H1 (cell line): Measurements from ENCODE around the gene UBTD1. TPM values are rescaled to one million over a fixed set of nuclear protein-coding genes. Genes with fewer than 3 reads are reported as not detected.
"Not testable (repeated sequence)": the region's sequence is repeated elsewhere in the genome, so short reads cannot be mapped to it uniquely, and the experiment has no call there.

Experiments
- CTCF ChIA-PET: fragments of 300-600 bp; sonication (Branson Sonifier 250); formaldehyde crosslinking; loops from one replicate; lab custom pipeline; 2021; ENCODE audit not compliant: partially characterized antibody; lab: Charles Lee
- POLR2A ChIA-PET: fragments of 300-600 bp; sonication (Branson Sonifier 250); formaldehyde crosslinking; loops from one replicate; lab custom pipeline; 2021; ENCODE audit warnings: inconsistent platforms; ENCODE audit not compliant: partially characterized antibody; lab: Charles Lee
- DNase-seq, 2 experiments: peaks; one replicate each; pipeline versions ENCODE4 v3.0.0 to v3.0.0-alpha.2; 2010 to 2022; ENCODE audit warnings: low spot score in 2 of 2, low read depth in 1 of 2, mixed read lengths in 1 of 2
- FAIRE-seq: peaks from 2 replicates; lab custom pipeline; 2011; peaks lifted over from hg19 to GRCh38; lab: Jason Lieb, UNC
- H2AFZ ChIP-seq: 2 replicates; pipeline ENCODE4 v1.8.1; 2012; ENCODE audit warnings: low read length, inconsistent platforms
- H2AK5ac ChIP-seq: 2 replicates; pipeline ENCODE4 v1.6.1; 2013; ENCODE audit warnings: low read depth, low read length
- H2BK120ac ChIP-seq: replicated peaks from 2 replicates; pipeline ENCODE3; 2013; ENCODE audit warnings: low read depth, low read length, inconsistent platforms
- H2BK12ac ChIP-seq: 2 replicates; pipeline ENCODE4 v1.6.1; 2013; ENCODE audit warnings: low read depth, low read length
- H2BK15ac ChIP-seq: 2 replicates; pipeline ENCODE4 v1.6.1; 2013; ENCODE audit warnings: low read length
- H2BK20ac ChIP-seq: 2 replicates; pipeline ENCODE4 v1.6.1; 2013; ENCODE audit warnings: low read length
- H2BK5ac ChIP-seq: 2 replicates; pipeline ENCODE4 v1.6.1; 2013; ENCODE audit warnings: low read depth, low read length
- H3K14ac ChIP-seq: 2 replicates; pipeline ENCODE4 v1.6.1; 2013; ENCODE audit warnings: inconsistent platforms; ENCODE audit not compliant: insufficient read length
- H3K18ac ChIP-seq: 2 replicates; pipeline ENCODE4 v1.6.1; 2013; ENCODE audit warnings: low read length; ENCODE audit errors: extremely low read depth
- H3K23ac ChIP-seq: 2 replicates; pipeline ENCODE4 v1.6.1; 2013; ENCODE audit warnings: inconsistent platforms; ENCODE audit not compliant: insufficient read length
- H3K23me2 ChIP-seq: 2 replicates; pipeline ENCODE4 v1.6.1; 2013; ENCODE audit warnings: low read depth, low read length
- H3K27ac ChIP-seq: 2 replicates; pipeline ENCODE4 v1.6.1; 2011; ENCODE audit warnings: low read depth, low read length, inconsistent platforms
- H3K27me3 ChIP-seq, 4 experiments: replicated peaks in 1 of 4; 1 replicate in 1 of 4; 2 replicates in 3 of 4; pipeline versions ENCODE4 v1.6.1 to v1.8.1; 2011 to 2013; ENCODE audit warnings: low read length in 3 of 4, mild to moderate bottlenecking in 3 of 4, inconsistent platforms in 2 of 4, mixed read lengths in 2 of 4, moderate library complexity in 1 of 4; ENCODE audit not compliant: control insufficient read depth in 3 of 4, insufficient read depth in 3 of 4; ENCODE audit errors: extremely low read depth in 1 of 4
- H3K36me3 ChIP-seq, 4 experiments: 2 replicates each; pipeline versions ENCODE4 v1.6.1 to v1.8.1; 2011 to 2013; ENCODE audit warnings: mild to moderate bottlenecking in 4 of 4, low read length in 3 of 4, moderate library complexity in 2 of 4, control low read depth in 1 of 4, inconsistent platforms in 1 of 4; ENCODE audit not compliant: insufficient read depth in 4 of 4, control insufficient read depth in 2 of 4
- H3K4ac ChIP-seq: replicated peaks from 2 replicates; pipeline ENCODE3; 2013; ENCODE audit warnings: low read length, low read depth, mixed read lengths, inconsistent platforms; ENCODE audit not compliant: insufficient read length
- H3K4me1 ChIP-seq, 4 experiments: replicated peaks in 1 of 4; 1 replicate in 1 of 4; 2 replicates in 3 of 4; pipeline versions ENCODE4 v1.6.1 to v1.8.1; 2011 to 2013; ENCODE audit warnings: low read length in 3 of 4, inconsistent platforms in 2 of 4, mixed read lengths in 1 of 4; ENCODE audit not compliant: insufficient read depth in 4 of 4, control insufficient read depth in 3 of 4
- H3K4me2 ChIP-seq, 2 experiments: 2 replicates each; pipeline versions ENCODE4 v1.6.1 to v1.8.1; 2011 to 2013; ENCODE audit warnings: low read depth in 2 of 2, low read length in 2 of 2, control low read depth in 1 of 2, inconsistent platforms in 1 of 2, mild to moderate bottlenecking in 1 of 2; ENCODE audit not compliant: insufficient read depth in 1 of 2
- H3K4me3 ChIP-seq, 4 experiments: fragments of 200-600, 300-600 bp in 1 of 4; sonication (generic), shearing (Covaris generic), sonication (Bioruptor Twin) in 1 of 4; 2 replicates each; pipeline versions ENCODE4 v1.5.1 to v1.8.1; 2011 to 2016; ENCODE audit warnings: low read length in 4 of 4, low read depth in 3 of 4, control low read depth in 2 of 4, inconsistent platforms in 2 of 4, mild to moderate bottlenecking in 2 of 4, mixed read lengths in 1 of 4, moderate library complexity in 1 of 4; ENCODE audit not compliant: insufficient read depth in 2 of 4; ENCODE audit errors: extremely low read depth in 1 of 4
- H3K56ac ChIP-seq: replicated peaks from 2 replicates; pipeline ENCODE3; 2013; ENCODE audit warnings: low read depth, mild to moderate bottlenecking, mixed read lengths, low read length, inconsistent platforms; ENCODE audit not compliant: insufficient read length
- H3K79me1 ChIP-seq: 2 replicates; pipeline ENCODE4 v1.6.1; 2013; ENCODE audit warnings: low read depth, low read length, control low read depth
- H3K79me2 ChIP-seq, 2 experiments: 2 replicates each; pipeline versions ENCODE4 v1.6.1 to v1.8.1; 2012 to 2013; ENCODE audit warnings: low read length in 2 of 2, mild to moderate bottlenecking in 2 of 2, inconsistent platforms in 1 of 2; ENCODE audit not compliant: insufficient read depth in 2 of 2, control insufficient read depth in 1 of 2
- H3K9ac ChIP-seq, 4 experiments: replicated peaks in 1 of 4; 1 replicate in 1 of 4; 2 replicates in 3 of 4; pipeline versions ENCODE4 v1.6.1 to v1.8.1; 2011 to 2013; ENCODE audit warnings: low read depth in 3 of 4, low read length in 3 of 4, control low read depth in 2 of 4, mild to moderate bottlenecking in 2 of 4, moderate library complexity in 2 of 4, inconsistent platforms in 1 of 4; ENCODE audit errors: extremely low read depth in 1 of 4
- H3K9me3 ChIP-seq, 2 experiments: 2 replicates each; pipeline versions ENCODE4 v1.6.1 to v1.8.1; 2012 to 2013; ENCODE audit warnings: mild to moderate bottlenecking in 2 of 2, moderate library complexity in 2 of 2, control low read depth in 1 of 2, inconsistent platforms in 1 of 2, low read depth in 1 of 2, low read length in 1 of 2, mixed read lengths in 1 of 2; ENCODE audit not compliant: insufficient read depth in 2 of 2
- H4K20me1 ChIP-seq, 2 experiments: replicated peaks in 1 of 2; 2 replicates each; pipeline versions ENCODE3 to v1.8.1; 2011 to 2013; ENCODE audit warnings: inconsistent platforms in 2 of 2, low read length in 2 of 2, mild to moderate bottlenecking in 1 of 2; ENCODE audit not compliant: insufficient read depth in 2 of 2, control insufficient read depth in 1 of 2
- H4K5ac ChIP-seq: 2 replicates; pipeline ENCODE4 v1.6.1; 2013; ENCODE audit warnings: low read length, low read depth, mixed read lengths, inconsistent platforms; ENCODE audit not compliant: insufficient read length
- H4K8ac ChIP-seq: 2 replicates; pipeline ENCODE4 v1.8.0; 2013; ENCODE audit warnings: mild to moderate bottlenecking, moderate library complexity, low read length, inconsistent platforms; ENCODE audit not compliant: insufficient read depth; ENCODE audit errors: extremely low read depth
- H4K91ac ChIP-seq: replicated peaks from 2 replicates; pipeline ENCODE3; 2013; ENCODE audit warnings: low read length, mixed read lengths, inconsistent platforms; ENCODE audit not compliant: insufficient read length
- WGBS, 2 experiments: shearing (Covaris generic) in 1 of 2; methylation state at CpG; one replicate each; pipeline versions ENCODE4 v1.1.6 to v1.1.7; 2013 to 2015; ENCODE audit warnings: low lambda C conversion rate in 2 of 2, mixed read lengths in 2 of 2, inconsistent platforms in 1 of 2, low coverage in 1 of 2, missing lambda C conversion rate in 1 of 2; ENCODE audit not compliant: insufficient replicate concordance in 2 of 2, insufficient coverage in 1 of 2, insufficient read length in 1 of 2; ENCODE audit errors: extremely low coverage in 1 of 2, missing lambda C conversion rate in 1 of 2; 5-methylcytosine and 5-hydroxymethylcytosine counted together
- polyA plus RNA-seq, 7 experiments: library from polyadenylated mRNA; depleted of rRNA in 3 of 7; stranded (reverse) in 5 of 7; unstranded in 2 of 7; fragments of >200 nt in 5 of 7; fragments of 200-250 nt in 2 of 7; gene quantifications; 1 replicate in 5 of 7; 2 replicates in 1 of 7; 4 replicates in 1 of 7; pipeline versions ENCODE4 v1.2.1 to v1.2.3, GENCODE V29; 2011 to 2013; ENCODE audit warnings: missing spikeins in 2 of 7, mixed read lengths in 2 of 7
- total RNA-seq: library from RNA; stranded (reverse); fragmentation: NEBNext Ultra II Directional; extraction: Animal tissue kit (Norgen Biotek cat#: 25700); gene quantifications from 2 replicates; pipeline ENCODE4 v1.2.1, GENCODE V29; 2021

The UBTD1 gene
- total and polyA plus RNA-seq, 2 of the 8 experiments (the other 6 are each of a cell fraction or from before 2014, with no cell fraction given), result 22.3 to 36.2 TPM

GRCh38 chr10:97468781-97469180 lies 29.9 kb upstream of the UBTD1 start:
- not testable (repeated sequence) for H3K4me3 ChIP-seq, H3K23me2 ChIP-seq, H4K5ac ChIP-seq, H2AFZ ChIP-seq, H4K91ac ChIP-seq, H4K8ac ChIP-seq, H3K23ac ChIP-seq, H2BK20ac ChIP-seq, H3K14ac ChIP-seq, H3K9ac ChIP-seq, H2BK120ac ChIP-seq, H3K27me3 ChIP-seq, FAIRE-seq, H2BK12ac ChIP-seq, H3K4me1 ChIP-seq, H2AK5ac ChIP-seq, H2BK15ac ChIP-seq, H3K79me1 ChIP-seq, H3K56ac ChIP-seq, H3K18ac ChIP-seq, H4K20me1 ChIP-seq, H3K4ac ChIP-seq, H2BK5ac ChIP-seq, H3K4me2 ChIP-seq, H3K27ac ChIP-seq, DNase-seq, H3K79me2 ChIP-seq, H3K9me3 ChIP-seq
- 90% methylated on average over 12 of the region's 12 CpGs; no CpG with 5 or more reads in 1 of the 2 experiments for WGBS, 2 experiments
- peaks cover 24 to 72% (median 59%) of the 10 kb centered on the region in 4 experiments for H3K36me3 ChIP-seq
- ChIA-PET CTCF (interaction anchor here (5.2 to 5.4 kb wide), 3 partner anchors 7 to 66 kb away, joined by 40 to 57 read pairs (median 46); no protein-coding TSS in a partner anchor), POLR2A (interaction anchor here (0.6 to 12.5 kb wide), 3 partner anchors 12 to 31 kb away, joined by 3 to 105 read pairs (median 3); no protein-coding TSS in a partner anchor)
